ENCODE results near the gene GUSB. TPM values are rescaled to one million over a fixed set of nuclear protein-coding genes. Genes with fewer than 3 reads are reported as not detected.
"Not testable (repeated sequence)": the region's sequence is repeated elsewhere in the genome, so short reads cannot be mapped to it uniquely, and the experiment has no call there.

GUSB gene
- total RNA-seq, 1 donor from 2014 or later: 51.9 TPM

GRCh38 chr7:65967361-65968155 is 14.5 kb downstream of the GUSB start:
- TF ChIP-seq CTCF (conservative IDR thresholded peaks at IDR 0.05): no peak
- no peak overlapping the region for H3K4me3 Mint-ChIP-seq
- H3K27me3 Mint-ChIP-seq (ENCODE audit: low read depth): no peaks in the 10 kb centered on the region
- H3K4me1 Mint-ChIP-seq: no peaks in the 10 kb centered on the region
- peaks cover 32% of the 10 kb centered on the region for H3K36me3 Mint-ChIP-seq (ENCODE audit: low read depth)
- no peak for DNase-seq (ENCODE audit: low read depth, low spot score)
- H3K27ac Mint-ChIP-seq (ENCODE audit: unreplicated experiment): no peak overlapping the region
- no peaks in the 10 kb centered on the region for H3K9me3 Mint-ChIP-seq

- H3K27ac Mint-ChIP-seq (ENCODE audit: unreplicated experiment): no peak overlapping the region
- no peaks in the 10 kb centered on the region for H3K27me3 Mint-ChIP-seq (ENCODE audit: low read depth)
- no peaks in the 10 kb centered on the region for H3K9me3 Mint-ChIP-seq
- peaks cover 29% of the 10 kb centered on the region for H3K36me3 Mint-ChIP-seq (ENCODE audit: low read depth)
- no peaks in the 10 kb centered on the region for H3K4me1 Mint-ChIP-seq
- no peak overlapping the region for H3K4me3 Mint-ChIP-seq
- no peak for TF ChIP-seq CTCF (conservative IDR thresholded peaks at IDR 0.05)
- no peak for DNase-seq (ENCODE audit: low read depth, low spot score)
These were observed 15.9 kb downstream of the GUSB start for GRCh38 chr7:65966146-65966545.

GRCh38 chr7:65964671-65965070 is 17.3 kb downstream of the GUSB start:
- H3K4me1 Mint-ChIP-seq; H3K9me3 Mint-ChIP-seq; H3K27me3 Mint-ChIP-seq (ENCODE audit: low read depth); H3K4me3 Mint-ChIP-seq; H3K27ac Mint-ChIP-seq (ENCODE audit: unreplicated experiment); DNase-seq (ENCODE audit: low read depth, low spot score): not testable (repeated sequence)
- peaks cover 27% of the 10 kb centered on the region for H3K36me3 Mint-ChIP-seq (ENCODE audit: low read depth)

GRCh38 chr7:65962033-65962432 is 20.0 kb downstream of the GUSB start:
- Mint-ChIP-seq H3K36me3 (ENCODE audit: low read depth) (peaks cover 22% of the 10 kb centered on the region), H3K27ac (ENCODE audit: unreplicated experiment) (no peak overlapping the region), H3K27me3 (ENCODE audit: low read depth) (no peaks in the 10 kb centered on the region), H3K4me1 (no peaks in the 10 kb centered on the region), H3K9me3 (no peaks in the 10 kb centered on the region), H3K4me3 (no peak overlapping the region)
- no peak for TF ChIP-seq CTCF (conservative IDR thresholded peaks at IDR 0.05)
- DNase-seq (ENCODE audit: low read depth, low spot score): no peak

- Mint-ChIP-seq H3K4me3 (no peak overlapping the region), H3K36me3 (ENCODE audit: low read depth) (peaks cover 14% of the 10 kb centered on the region), H3K9me3 (no peaks in the 10 kb centered on the region), H3K4me1 (no peaks in the 10 kb centered on the region), H3K27ac (ENCODE audit: unreplicated experiment) (no peak overlapping the region), H3K27me3 (ENCODE audit: low read depth) (no peaks in the 10 kb centered on the region)
- DNase-seq (ENCODE audit: low read depth, low spot score): no peak
- TF ChIP-seq CTCF (conservative IDR thresholded peaks at IDR 0.05): no peak
These were observed 21.5 kb downstream of the GUSB start for GRCh38 chr7:65960351-65961074.

- H3K36me3 Mint-ChIP-seq (ENCODE audit: low read depth): peaks cover 7% of the 10 kb centered on the region
These were observed 26.3 kb downstream of the GUSB start for GRCh38 chr7:65955718-65956117.

More at GRCh38 chr7:65955718-65956117, 26.3 kb downstream of the GUSB start:
- no peak for DNase-seq (ENCODE audit: low read depth, low spot score)
- H3K4me1 Mint-ChIP-seq: no peaks in the 10 kb centered on the region
- H3K27me3 Mint-ChIP-seq (ENCODE audit: low read depth): no peaks in the 10 kb centered on the region
- TF ChIP-seq CTCF (conservative IDR thresholded peaks at IDR 0.05): no peak
- H3K4me3 Mint-ChIP-seq: no peak overlapping the region
- no peaks in the 10 kb centered on the region for H3K9me3 Mint-ChIP-seq
- no peak overlapping the region for H3K27ac Mint-ChIP-seq (ENCODE audit: unreplicated experiment)
